Measurements from ENCODE around the gene NALF2. TPM values are rescaled to one million over a fixed set of nuclear protein-coding genes. Genes with fewer than 3 reads are reported as not detected.

NALF2 gene
- total and polyA plus RNA-seq, 2 donors = under 0.01 to 0.14 TPM

- 85% methylated on average over 3 of the region's 3 CpGs for WGBS
- no peak for DNase-seq (ENCODE audit: low read depth in 6 of 9, low spot score in 9 of 9)
- H3K36me3 ChIP-seq (ENCODE audit: control insufficient read depth in 2 of 2, insufficient read depth in 2 of 2, low read length in 1 of 2) = no peaks in the 10 kb centered on the region
Measured at GRCh38 chrX:69543572-69543971, 39.4 kb downstream of the NALF2 start.

GRCh38 chrX:69546417-69546816 is 42.3 kb downstream of the NALF2 start:
- no peaks in the 10 kb centered on the region for H3K4me1 ChIP-seq (ENCODE audit: control insufficient read depth in 2 of 2, insufficient read depth in 2 of 2, low read length in 2 of 2)
- 92% methylated on average over 8 of the region's 8 CpGs for WGBS
- no peaks in the 10 kb centered on the region for H3K36me3 ChIP-seq (ENCODE audit: control insufficient read depth in 2 of 2, insufficient read depth in 2 of 2, low read length in 1 of 2)
- H3K9me3 ChIP-seq (ENCODE audit: control insufficient read depth in 2 of 2, insufficient read depth in 1 of 2, low read length in 1 of 2) = peaks cover 0 to 14% of the 10 kb centered on the region in 2 donors
- no peak for DNase-seq (ENCODE audit: low read depth in 6 of 9, low spot score in 9 of 9)
- no peak overlapping the region for H3K27ac ChIP-seq (ENCODE audit: low read depth in 1 of 2, low read length in 1 of 2)
- no peak overlapping the region for H3K4me3 ChIP-seq (ENCODE audit: low read length in 2 of 2)
- H3K27me3 ChIP-seq (ENCODE audit: control insufficient read depth in 2 of 2, insufficient read depth in 1 of 2, low read length in 1 of 2) = no peaks in the 10 kb centered on the region

More at GRCh38 chrX:69543572-69543971, 39.4 kb downstream of the NALF2 start:
- Histone ChIP-seq H3K27me3 (ENCODE audit: control insufficient read depth in 2 of 2, insufficient read depth in 1 of 2, low read length in 1 of 2) (peaks cover 0 to 5% of the 10 kb centered on the region in 2 donors), H3K9me3 (ENCODE audit: control insufficient read depth in 2 of 2, insufficient read depth in 1 of 2, low read length in 1 of 2) (peaks cover 0 to 14% of the 10 kb centered on the region in 2 donors), H3K4me1 (ENCODE audit: control insufficient read depth in 2 of 2, insufficient read depth in 2 of 2, low read length in 2 of 2) (no peaks in the 10 kb centered on the region), H3K27ac (ENCODE audit: low read depth in 1 of 2, low read length in 1 of 2) (no peak overlapping the region), H3K4me3 (ENCODE audit: low read length in 2 of 2) (no peak overlapping the region)

- Histone ChIP-seq H3K9me3 (ENCODE audit: control insufficient read depth in 2 of 2, insufficient read depth in 1 of 2, low read length in 1 of 2) (peaks cover 0 to 14% of the 10 kb centered on the region in 2 donors), H3K27me3 (ENCODE audit: control insufficient read depth in 2 of 2, insufficient read depth in 1 of 2, low read length in 1 of 2) (no peaks in the 10 kb centered on the region), H3K4me1 (ENCODE audit: control insufficient read depth in 2 of 2, insufficient read depth in 2 of 2, low read length in 2 of 2) (no peaks in the 10 kb centered on the region), H3K4me3 (ENCODE audit: low read length in 2 of 2) (no peak overlapping the region), H3K27ac (ENCODE audit: low read depth in 1 of 2, low read length in 1 of 2) (no peak overlapping the region), H3K36me3 (ENCODE audit: control insufficient read depth in 2 of 2, insufficient read depth in 2 of 2, low read length in 1 of 2) (no peaks in the 10 kb centered on the region)
- DNase-seq (ENCODE audit: low read depth in 6 of 9, low spot score in 9 of 9) = no peak
- 95% methylated on average over 5 of the region's 5 CpGs for WGBS
Measured at GRCh38 chrX:69546978-69547377, 42.9 kb downstream of the NALF2 start.

- 90% methylated on average over 7 of the region's 7 CpGs for WGBS
- Histone ChIP-seq H3K27me3 (ENCODE audit: control insufficient read depth in 2 of 2, insufficient read depth in 1 of 2, low read length in 1 of 2) (no peaks in the 10 kb centered on the region), H3K36me3 (ENCODE audit: control insufficient read depth in 2 of 2, insufficient read depth in 2 of 2, low read length in 1 of 2) (no peaks in the 10 kb centered on the region)
Measured at GRCh38 chrX:69551421-69552009, 47.4 kb downstream of the NALF2 start.

GRCh38 chrX:69552512-69552911 is 48.4 kb downstream of the NALF2 start:
- Histone ChIP-seq H3K27me3 (ENCODE audit: control insufficient read depth in 2 of 2, insufficient read depth in 1 of 2, low read length in 1 of 2) (no peaks in the 10 kb centered on the region), H3K9me3 (ENCODE audit: control insufficient read depth in 2 of 2, insufficient read depth in 1 of 2, low read length in 1 of 2) (peaks cover 0 to 2% of the 10 kb centered on the region in 2 donors), H3K27ac (ENCODE audit: low read depth in 1 of 2, low read length in 1 of 2) (no peak overlapping the region), H3K4me3 (ENCODE audit: low read length in 2 of 2) (no peak overlapping the region), H3K36me3 (ENCODE audit: control insufficient read depth in 2 of 2, insufficient read depth in 2 of 2, low read length in 1 of 2) (no peaks in the 10 kb centered on the region), H3K4me1 (ENCODE audit: control insufficient read depth in 2 of 2, insufficient read depth in 2 of 2, low read length in 2 of 2) (no peaks in the 10 kb centered on the region)
- DNase-seq (ENCODE audit: low read depth in 6 of 9, low spot score in 9 of 9) = no peak
- 92% methylated on average over 4 of the region's 4 CpGs for WGBS

More at GRCh38 chrX:69551421-69552009, 47.4 kb downstream of the NALF2 start:
- DNase-seq (ENCODE audit: low read depth in 6 of 9, low spot score in 9 of 9) = no peak
- Histone ChIP-seq H3K4me3 (ENCODE audit: low read length in 2 of 2) (no peak overlapping the region), H3K9me3 (ENCODE audit: control insufficient read depth in 2 of 2, insufficient read depth in 1 of 2, low read length in 1 of 2) (peaks cover 0 to 12% of the 10 kb centered on the region in 2 donors), H3K4me1 (ENCODE audit: control insufficient read depth in 2 of 2, insufficient read depth in 2 of 2, low read length in 2 of 2) (no peaks in the 10 kb centered on the region), H3K27ac (ENCODE audit: low read depth in 1 of 2, low read length in 1 of 2) (no peak overlapping the region)

Other genes starting within 250 kb of the NALF2 start
- 0.76 TPM for gene EDA, start 111.8 kb downstream of the NALF2 start, total RNA-seq
- gene EDA, start 111.8 kb downstream of the NALF2 start, polyA plus RNA-seq = 1.5 TPM

Data from thymus (tissue), 11 donors.